ENCODE measurements around the gene CYFIP1.

The CYFIP1 gene

DNA sequence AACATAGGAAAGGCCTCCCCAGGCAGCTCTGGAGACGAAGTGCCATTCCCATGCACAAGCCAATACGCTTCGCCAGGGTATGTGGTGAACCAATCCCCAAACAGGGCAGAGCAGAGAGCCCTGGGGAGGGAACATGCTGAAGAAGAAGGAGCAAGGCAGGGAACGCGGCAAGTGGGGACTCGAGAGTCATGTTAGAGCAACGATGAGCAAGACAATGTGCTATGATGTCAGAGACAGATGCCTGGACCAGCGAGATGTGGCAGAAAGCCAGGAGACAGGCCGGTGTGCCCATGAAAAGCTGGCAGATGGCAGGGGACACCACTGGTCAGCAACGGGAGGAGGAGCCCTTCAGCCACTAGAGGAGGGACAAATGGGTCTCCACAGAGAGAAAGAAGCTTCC lies 102.1 kb downstream of the CYFIP1 start:
- Histone ChIP-seq H3K18ac (ENCODE audit: low read length) (no peak overlapping the region), H4K12ac (ENCODE audit: low read depth, low read length) (no peak overlapping the region), H2AK5ac (ENCODE audit: low read length) (no peak overlapping the region), H3K27me3 (ENCODE audit: insufficient read depth, low read length) (no peaks in the 10 kb centered on the region), H2BK5ac (ENCODE audit: low read depth, low read length, poor library complexity) (no peak overlapping the region), H3K4me3 (ENCODE audit: low read depth, low read length) (no peak overlapping the region), H3K4me2 (ENCODE audit: low read length) (no peak overlapping the region), H3K4ac (ENCODE audit: low read depth, low read length) (no peak overlapping the region), H4K8ac (ENCODE audit: low read depth, low read length) (no peak overlapping the region), H2AFZ (ENCODE audit: insufficient read depth, low read length, poor library complexity) (no peak overlapping the region), H4K91ac (ENCODE audit: low read depth, low read length) (no peak overlapping the region), H3K79me2 (ENCODE audit: control insufficient read depth, insufficient read depth, low read length, poor library complexity) (no peaks in the 10 kb centered on the region), H3K36me3 (ENCODE audit: control insufficient read depth in 1 of 2, insufficient read depth in 2 of 2, low read length in 2 of 2) (peaks cover 53 to 66% of the 10 kb centered on the region in 2 experiments), H3K4me1 (ENCODE audit: control insufficient read depth in 1 of 2, insufficient read depth in 2 of 2, low read length in 2 of 2) (peaks cover 10 to 11% of the 10 kb centered on the region in 2 experiments), H2BK120ac (ENCODE audit: insufficient read depth, low read length, poor library complexity) (no peak overlapping the region), H2BK12ac (ENCODE audit: low read length) (no peak overlapping the region), H3K9me3 (ENCODE audit: insufficient read depth, low read depth, low read length) (peaks cover 2% of the 10 kb centered on the region), H3K79me1 (ENCODE audit: low read length) (peaks cover 4% of the 10 kb centered on the region), H3K14ac (ENCODE audit: low read length) (no peak overlapping the region), H3K27ac (ENCODE audit: low read depth, low read length) (no peak overlapping the region), H3K9ac (ENCODE audit: low read length) (no peak overlapping the region), H3K23ac (ENCODE audit: low read length) (no peak overlapping the region)
- DNase-seq, result no peak
- no CpG with 5 or more reads among the region's 10 CpGs for WGBS (ENCODE audit: extremely low coverage, insufficient coverage, insufficient read length)

GRCh38 chr15:22877607-22878006 lies 102.6 kb downstream of the CYFIP1 start:
- Histone ChIP-seq H3K23ac (ENCODE audit: low read length) (no peak overlapping the region), H3K4me1 (ENCODE audit: control insufficient read depth in 1 of 2, insufficient read depth in 2 of 2, low read length in 2 of 2) (peaks cover 14% of the 10 kb centered on the region in 2 experiments), H3K79me1 (ENCODE audit: low read length) (peaks cover 4% of the 10 kb centered on the region), H2BK5ac (ENCODE audit: low read depth, low read length, poor library complexity) (no peak overlapping the region), H2AK5ac (ENCODE audit: low read length) (no peak overlapping the region), H2BK120ac (ENCODE audit: insufficient read depth, low read length, poor library complexity) (no peak overlapping the region), H3K4me3 (ENCODE audit: low read depth, low read length) (no peak overlapping the region), H3K18ac (ENCODE audit: low read length) (no peak overlapping the region), H2AFZ (ENCODE audit: insufficient read depth, low read length, poor library complexity) (no peak overlapping the region), H4K12ac (ENCODE audit: low read depth, low read length) (no peak overlapping the region), H3K36me3 (ENCODE audit: control insufficient read depth in 1 of 2, insufficient read depth in 2 of 2, low read length in 2 of 2) (peaks cover 50 to 62% of the 10 kb centered on the region in 2 experiments), H4K8ac (ENCODE audit: low read depth, low read length) (no peak overlapping the region), H3K27me3 (ENCODE audit: insufficient read depth, low read length) (no peaks in the 10 kb centered on the region), H3K9ac (ENCODE audit: low read length) (no peak overlapping the region), H2BK12ac (ENCODE audit: low read length) (no peak overlapping the region), H3K4me2 (ENCODE audit: low read length) (no peak overlapping the region), H3K14ac (ENCODE audit: low read length) (no peak overlapping the region), H3K4ac (ENCODE audit: low read depth, low read length) (no peak overlapping the region), H3K27ac (ENCODE audit: low read depth, low read length) (no peak overlapping the region), H4K91ac (ENCODE audit: low read depth, low read length) (no peak overlapping the region), H3K79me2 (ENCODE audit: control insufficient read depth, insufficient read depth, low read length, poor library complexity) (no peaks in the 10 kb centered on the region), H3K9me3 (ENCODE audit: insufficient read depth, low read depth, low read length) (peaks cover 2% of the 10 kb centered on the region)
- no peak for DNase-seq
- no CpG with 5 or more reads among the region's 8 CpGs for WGBS (ENCODE audit: extremely low coverage, insufficient coverage, insufficient read length)

- Histone ChIP-seq H3K9me3 (ENCODE audit: insufficient read depth, low read depth, low read length) (peaks cover 2% of the 10 kb centered on the region), H2BK5ac (ENCODE audit: low read depth, low read length, poor library complexity) (no peak overlapping the region), H4K12ac (ENCODE audit: low read depth, low read length) (no peak overlapping the region), H3K9ac (ENCODE audit: low read length) (no peak overlapping the region), H3K4me3 (ENCODE audit: low read depth, low read length) (no peak overlapping the region), H3K27me3 (ENCODE audit: insufficient read depth, low read length) (no peaks in the 10 kb centered on the region), H3K14ac (ENCODE audit: low read length) (no peak overlapping the region), H3K4me1 (ENCODE audit: control insufficient read depth in 1 of 2, insufficient read depth in 2 of 2, low read length in 2 of 2) (peaks cover 14 to 15% of the 10 kb centered on the region in 2 experiments), H3K79me1 (ENCODE audit: low read length) (peaks cover 4% of the 10 kb centered on the region), H3K79me2 (ENCODE audit: control insufficient read depth, insufficient read depth, low read length, poor library complexity) (no peaks in the 10 kb centered on the region), H4K91ac (ENCODE audit: low read depth, low read length) (no peak overlapping the region), H3K4ac (ENCODE audit: low read depth, low read length) (no peak overlapping the region), H3K18ac (ENCODE audit: low read length) (no peak overlapping the region), H2BK120ac (ENCODE audit: insufficient read depth, low read length, poor library complexity) (no peak overlapping the region), H2BK12ac (ENCODE audit: low read length) (no peak overlapping the region), H2AK5ac (ENCODE audit: low read length) (no peak overlapping the region), H3K23ac (ENCODE audit: low read length) (no peak overlapping the region), H3K4me2 (ENCODE audit: low read length) (no peak overlapping the region), H3K27ac (ENCODE audit: low read depth, low read length) (no peak overlapping the region), H3K36me3 (ENCODE audit: control insufficient read depth in 1 of 2, insufficient read depth in 2 of 2, low read length in 2 of 2) (peaks cover 45 to 59% of the 10 kb centered on the region in 2 experiments), H2AFZ (ENCODE audit: insufficient read depth, low read length, poor library complexity) (no peak overlapping the region), H4K8ac (ENCODE audit: low read depth, low read length) (no peak overlapping the region)
- no CpG with 5 or more reads among the region's 5 CpGs for WGBS (ENCODE audit: extremely low coverage, insufficient coverage, insufficient read length)
- no peak for DNase-seq
Measured at GRCh38 chr15:22877117-22877516, 103.1 kb downstream of the CYFIP1 start.

DNA sequence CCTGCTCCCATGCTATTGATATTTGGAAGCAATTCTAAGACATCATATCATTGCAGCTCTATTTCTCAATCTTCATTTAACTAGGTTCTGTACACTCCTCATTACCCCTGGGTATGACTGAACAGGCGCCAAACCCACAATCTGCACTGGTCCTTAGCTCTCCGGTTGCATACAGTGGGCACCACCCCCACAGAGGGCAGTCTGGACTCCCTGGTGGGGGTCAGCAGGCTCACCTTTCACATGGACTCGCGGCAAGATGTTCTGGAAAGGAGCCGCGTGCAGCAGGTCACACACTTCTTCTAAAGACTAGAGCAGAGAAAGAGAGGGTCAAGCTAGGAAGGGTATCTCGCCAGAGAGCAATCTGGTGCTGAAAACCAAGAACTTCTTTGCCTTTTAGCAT lies 105.2 kb downstream of the CYFIP1 start:
- H4K12ac ChIP-seq (ENCODE audit: low read depth, low read length), result no peak overlapping the region
- no peak overlapping the region for H2AFZ ChIP-seq (ENCODE audit: insufficient read depth, low read length, poor library complexity)
- no peak for DNase-seq
- no peak overlapping the region for H2BK5ac ChIP-seq (ENCODE audit: low read depth, low read length, poor library complexity)
- WGBS (ENCODE audit: extremely low coverage, insufficient coverage, insufficient read length), result no CpG with 5 or more reads among the region's 7 CpGs
- H3K4me2 ChIP-seq (ENCODE audit: low read length), result no peak overlapping the region
- no peak overlapping the region for H3K4me3 ChIP-seq (ENCODE audit: low read depth, low read length)
- no peak overlapping the region for H2BK12ac ChIP-seq (ENCODE audit: low read length)
- no peak overlapping the region for H3K4ac ChIP-seq (ENCODE audit: low read depth, low read length)
- H3K9ac ChIP-seq (ENCODE audit: low read length), result no peak overlapping the region
- H3K18ac ChIP-seq (ENCODE audit: low read length), result no peak overlapping the region
- no peaks in the 10 kb centered on the region for H3K79me2 ChIP-seq (ENCODE audit: control insufficient read depth, insufficient read depth, low read length, poor library complexity)
- H2AK5ac ChIP-seq (ENCODE audit: low read length), result no peak overlapping the region
- H3K23ac ChIP-seq (ENCODE audit: low read length), result no peak overlapping the region
- no peak overlapping the region for H2BK120ac ChIP-seq (ENCODE audit: insufficient read depth, low read length, poor library complexity)
- no peaks in the 10 kb centered on the region for H3K27me3 ChIP-seq (ENCODE audit: insufficient read depth, low read length)
- peaks cover 14 to 15% of the 10 kb centered on the region in 2 experiments for H3K4me1 ChIP-seq (ENCODE audit: control insufficient read depth in 1 of 2, insufficient read depth in 2 of 2, low read length in 2 of 2)
- H3K79me1 ChIP-seq (ENCODE audit: low read length), result peaks cover 4% of the 10 kb centered on the region
- H3K27ac ChIP-seq (ENCODE audit: low read depth, low read length), result no peak overlapping the region
- H3K9me3 ChIP-seq (ENCODE audit: insufficient read depth, low read depth, low read length), result peaks cover 2% of the 10 kb centered on the region
- H3K14ac ChIP-seq (ENCODE audit: low read length), result no peak overlapping the region
- peaks cover 38 to 52% of the 10 kb centered on the region in 2 experiments for H3K36me3 ChIP-seq (ENCODE audit: control insufficient read depth in 1 of 2, insufficient read depth in 2 of 2, low read length in 2 of 2)
- no peak overlapping the region for H4K91ac ChIP-seq (ENCODE audit: low read depth, low read length)
- no peak overlapping the region for H4K8ac ChIP-seq (ENCODE audit: low read depth, low read length)
